GM23338 (cell line): ENCODE results near the gene SSU72.

Experiments
- CTCF ChIP-seq, 2 experiments: fragments of 200-600 bp in 1 of 2; sonication (generic) in 1 of 2; conservative IDR thresholded peaks; 2 replicates each; pipeline versions ENCODE4 v1.5.1 to v1.6.1; 2016 to 2017; ENCODE audit warnings: antibody characterized with exemption in 2 of 2, low read depth in 2 of 2, mild to moderate bottlenecking in 2 of 2, moderate library complexity in 1 of 2
- POLR2AphosphoS5 ChIP-seq: IDR thresholded peaks from 2 replicates; pipeline ENCODE4 v1.6.1; 2016; ENCODE audit warnings: antibody characterized with exemption, low read depth

- no peak for TF ChIP-seq CTCF (conservative IDR thresholded peaks at IDR 0.05; ENCODE audit: low read depth in 2 of 2)
- no peak for TF ChIP-seq POLR2AphosphoS5
Observed at GRCh38 chr1:1594602-1595260, 20.1 kb upstream of the SSU72 start.
